K562 (cell line): Measurements from ENCODE around the gene MADD. TPM values are rescaled to one million over a fixed set of nuclear protein-coding genes. Genes with fewer than 3 reads are reported as not detected.

Experiments used
- ATAC-seq: fragments of 200-7000 bp; cut with Tn5 transposase; 3 replicates; pipeline ENCODE4 v1.9.1; 2020; ENCODE audit warnings: moderate library complexity
- BruUV-seq: library from RNA; stranded (reverse); fragments of 400-500 nt; replicated peaks from 2 replicates; lab custom pipeline; 2021; lab: Mats Ljungman, UMichigan
- CTCF ChIA-PET: fragments of 300-600 bp; formaldehyde crosslinking; extraction: SDS; loops from one replicate; lab custom pipeline; 2021; ENCODE audit warnings: low intra/inter-chr PET ratio; lab: Yijun Ruan, JAX
- POLR2A ChIA-PET: fragments of 300-600, 350-650 bp; sonication (Branson Sonifier 250); formaldehyde crosslinking; extraction: SDS; loops from one replicate; lab custom pipeline; 2021; ENCODE audit warnings: antibody characterized with exemption, inconsistent platforms; lab: Yijun Ruan, JAX
- DNase-seq, 4 experiments: peaks; one replicate each; pipeline versions ENCODE4 v3.0.0 to v3.0.0-alpha.2; 2011 to 2018; ENCODE audit warnings: low spot score in 3 of 4, mixed read lengths in 3 of 4; ENCODE audit errors: extremely low read depth in 1 of 4
- FAIRE-seq: peaks from 2 replicates; lab custom pipeline; 2011; peaks lifted over from hg19 to GRCh38; lab: Jason Lieb, UNC
- H2AFZ ChIP-seq: 2 replicates; pipeline ENCODE4 v1.6.0; 2011; ENCODE audit warnings: low read depth, low read length, control low read depth, inconsistent platforms
- H3K27ac ChIP-seq: fragments of 200-600 bp; 3 replicates; pipeline ENCODE4 v1.8.0; 2011; ENCODE audit warnings: low read depth, mild to moderate bottlenecking, control low read depth, inconsistent platforms, low read length, moderate library complexity, mixed read lengths; ENCODE audit errors: extremely low read depth
- H3K27me3 ChIP-seq, 2 experiments: fragments of 300-600 bp in 1 of 2; 2 replicates in 1 of 2; 3 replicates in 1 of 2; pipeline versions ENCODE4 v1.6.0 to v1.8.0; 2011; ENCODE audit warnings: inconsistent platforms in 2 of 2, low read length in 2 of 2, mild to moderate bottlenecking in 1 of 2, mixed read lengths in 1 of 2, moderate library complexity in 1 of 2; ENCODE audit not compliant: control insufficient read depth in 2 of 2, insufficient read depth in 2 of 2
- H3K36me3 ChIP-seq: fragments of 300-600 bp; 3 replicates; pipeline ENCODE4 v1.8.0; 2011; ENCODE audit warnings: mild to moderate bottlenecking, low read length, inconsistent platforms; ENCODE audit not compliant: control insufficient read depth, insufficient read depth
- H3K4me1 ChIP-seq, 2 experiments: fragments of 200-600 bp in 1 of 2; replicated peaks in 1 of 2; 2 replicates in 1 of 2; 3 replicates in 1 of 2; pipeline versions ENCODE4 v1.5.1 to v1.8.0; 2011; ENCODE audit warnings: inconsistent platforms in 2 of 2, low read length in 2 of 2, mild to moderate bottlenecking in 1 of 2, mixed read lengths in 1 of 2, moderate library complexity in 1 of 2; ENCODE audit not compliant: control insufficient read depth in 2 of 2, insufficient read depth in 2 of 2
- H3K4me2 ChIP-seq: 2 replicates; pipeline ENCODE4 v1.6.1; 2011; ENCODE audit warnings: low read length, control low read depth, inconsistent platforms, mixed read lengths; ENCODE audit not compliant: insufficient read depth
- H3K4me3 ChIP-seq: fragments of 200-600 bp; sonication (generic), shearing (Covaris generic); 2 replicates; pipeline ENCODE4 v1.5.1; 2016; ENCODE audit warnings: control low read depth, inconsistent platforms
- H3K79me2 ChIP-seq: fragments of 200-600 bp; 3 replicates; pipeline ENCODE4 v1.8.0; 2011; ENCODE audit warnings: low read length, inconsistent platforms; ENCODE audit not compliant: control insufficient read depth, insufficient read depth
- H3K9ac ChIP-seq, 2 experiments: 2 replicates each; pipeline versions ENCODE4 v1.6.0 to v1.6.1; 2011; ENCODE audit warnings: low read depth in 2 of 2, low read length in 2 of 2, control low read depth in 1 of 2, inconsistent platforms in 1 of 2, mild to moderate bottlenecking in 1 of 2, mixed read lengths in 1 of 2; ENCODE audit not compliant: insufficient read depth in 1 of 2
- H3K9me1 ChIP-seq: one replicate; pipeline ENCODE4 v1.6.0; 2011; ENCODE audit warnings: inconsistent platforms, mild to moderate bottlenecking, low read length, moderate library complexity; ENCODE audit not compliant: control insufficient read depth, insufficient read depth
- H3K9me3 ChIP-seq: replicated peaks from 2 replicates; pipeline ENCODE4 v1.5.1; 2011; ENCODE audit warnings: low read depth, low read length, inconsistent platforms; ENCODE audit not compliant: control insufficient read depth, insufficient read depth
- H4K20me1 ChIP-seq: replicated peaks from 2 replicates; pipeline ENCODE4 v1.6.1; 2011; ENCODE audit warnings: low read length, inconsistent platforms, mixed read lengths; ENCODE audit not compliant: control insufficient read depth, insufficient read depth
- IRF2 ChIP-seq: sonication (generic); formaldehyde crosslinking; IDR thresholded peaks from 2 replicates; pipeline ENCODE4 v1.8.1; 2022; ENCODE audit warnings: mild to moderate bottlenecking, missing genetic modification reagents
- NKRF ChIP-seq: fragments of 450-650 bp; IDR thresholded peaks from 2 replicates; pipeline ENCODE4 v1.6.1; 2016; ENCODE audit warnings: borderline replicate concordance
- NR1H2 ChIP-seq: sonication (generic); formaldehyde crosslinking; IDR thresholded peaks from 2 replicates; pipeline ENCODE4 v1.4.0; 2020; ENCODE audit warnings: mild to moderate bottlenecking, missing genetic modification reagents
- PHTF2 ChIP-seq: fragments of 250-450 bp; sonication (Bioruptor Pico); IDR thresholded peaks from 2 replicates; pipeline ENCODE4 v1.5.0; 2021; ENCODE audit warnings: mild to moderate bottlenecking
- ZC3H11A ChIP-seq: IDR thresholded peaks from 2 replicates; pipeline ENCODE4 v1.6.1; 2012; ENCODE audit warnings: low read depth, low read length, improper control_type of control experiment
- WGBS: fragments of 100-300 bp; shearing (Covaris generic); methylation state at CpG from one replicate; pipeline ENCODE4 v1.1.6; 2016; ENCODE audit warnings: low coverage, mixed read lengths; ENCODE audit not compliant: insufficient coverage; ENCODE audit errors: missing lambda C conversion rate; 5-methylcytosine and 5-hydroxymethylcytosine counted together
- in situ Hi-C: fragments of 300-500 bp; cut with MboI; formaldehyde crosslinking; loops from 4 replicates; pipeline ENCODE4 v1.15.0; 2018; ENCODE audit warnings: inconsistent platforms, mixed read lengths
- intact Hi-C: fragments of 100-400 bp; cut with micrococcal nuclease; formaldehyde crosslinking; loops from 2 replicates; pipeline ENCODE4 v1.14.2; 2022
- polyA plus RNA-seq, 8 experiments: library from polyadenylated mRNA; depleted of rRNA in 4 of 8; stranded (reverse) in 5 of 8; unstranded in 3 of 8; fragments of >200 nt; fragmentation: Nextera tagmentation in 2 of 8; fragmentation: Illumina TruSeq in 1 of 8; extraction: Ambion mirVana in 2 of 8; extraction: Trizol in 1 of 8; gene quantifications; 2 replicates each; pipeline versions ENCODE4 v1.2.1 to v1.2.3, GENCODE V29; 2011 to 2014; ENCODE audit warnings: inconsistent platforms in 1 of 8, missing spikeins in 1 of 8
- total RNA-seq, 7 experiments: library from RNA; depleted of rRNA in 6 of 7; stranded (reverse); fragments of >200 nt in 6 of 7; fragmentation: Illumina TruSeq in 2 of 7; extraction: Trizol in 2 of 7; gene quantifications; 2 replicates each; pipeline versions ENCODE4 v1.2.1 to v1.2.3, GENCODE V29; 2011 to 2021; ENCODE audit warnings: low replicate concordance in 1 of 7

Gene MADD
- total and polyA plus RNA-seq, 9 of the 15 experiments (the other 6 are each of a cell fraction or from before 2014, with no cell fraction given): 0.68 to 57.6 (median 33.6) TPM

DNA sequence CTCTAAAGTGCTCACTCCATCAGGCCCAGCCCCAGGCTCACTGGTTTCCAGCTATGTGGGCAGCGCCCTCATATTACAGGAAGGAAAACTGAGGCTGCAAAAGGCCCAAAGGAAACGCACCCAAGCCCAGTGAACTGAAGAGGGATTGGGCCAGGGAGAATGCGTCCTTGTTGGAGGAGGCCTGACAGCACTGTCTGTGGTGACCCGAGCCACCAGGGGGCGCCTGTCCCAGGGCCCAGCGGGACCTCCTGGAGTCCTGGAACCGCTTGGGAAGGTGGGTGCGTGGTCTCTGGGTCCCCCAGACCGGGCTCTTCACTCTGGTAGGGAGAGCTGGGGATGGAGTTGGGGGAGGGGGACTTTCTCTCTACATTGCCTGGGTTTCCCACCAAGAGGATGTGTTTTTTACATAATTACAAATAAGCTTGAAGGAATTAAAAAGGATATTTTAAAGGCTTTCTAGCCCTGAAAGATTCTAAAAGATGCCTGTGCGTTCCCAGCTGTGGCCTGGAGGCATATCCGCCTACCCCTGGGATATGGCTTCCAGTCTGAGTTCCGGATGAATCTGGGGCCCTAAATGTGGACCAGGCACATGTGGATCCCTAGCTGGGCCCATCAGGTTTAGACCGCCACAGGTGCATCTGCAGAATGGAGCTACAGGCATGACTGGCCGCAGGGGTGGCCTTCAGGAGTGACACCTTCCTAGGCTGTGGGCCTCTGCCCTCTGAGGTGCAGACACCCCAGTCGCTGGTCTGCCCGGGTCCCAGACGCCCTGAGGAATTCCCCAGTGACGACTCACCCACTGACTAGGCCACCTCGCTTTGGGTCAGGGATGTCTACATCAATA is 104.2 kb downstream of the MADD start (continued):
- TF ChIP-seq IRF2 (CRISPR knock-in tag): no peak
- TF ChIP-seq NR1H2 (CRISPR knock-in tag): no peak
- no peak for TF ChIP-seq PHTF2 (CRISPR knock-in tag)

- no peak overlapping the region; a peak in 1 of 4 replicates for H3K9ac ChIP-seq
- H3K9me3 ChIP-seq: no peaks in the 10 kb centered on the region
- POLR2A ChIA-PET: interaction anchor here (0.6 to 1.5 kb wide), 4 partner anchors 11 to 180 kb away, joined by 3 to 6 read pairs (median 4); no protein-coding TSS in a partner anchor
- CTCF ChIA-PET: interaction anchor here (0.7 to 1.9 kb wide), 4 partner anchors 33 to 242 kb away, joined by 3 to 6 read pairs (median 5); partner anchors contain the start of gene SLC39A13
- in situ Hi-C loops: loop anchor here (5.0 kb wide), 1 partner anchor 33 kb away; the partner anchor contains the start of gene SLC39A13
- H3K36me3 ChIP-seq: peaks cover 15% of the 10 kb centered on the region; the same call in 1 of the 3 replicates
- H4K20me1 ChIP-seq: no peaks in the 10 kb centered on the region
- intact Hi-C loops: loop anchor here (1.0 to 10.0 kb wide), 3 partner anchors 34 to 240 kb away; partner anchors contain the start of gene SLC39A13
- peaks cover 26% of the 10 kb centered on the region for H3K79me2 ChIP-seq
- no peak overlapping the region for H2AFZ ChIP-seq
- TF ChIP-seq ZC3H11A: no peak
- TF ChIP-seq NKRF: no peak
- H3K4me3 ChIP-seq: no peak overlapping the region
- no peak overlapping the region for H3K4me2 ChIP-seq
- no TSS peak for BruUV-seq
- peaks cover 40 to 54% of the 10 kb centered on the region in 2 experiments for H3K4me1 ChIP-seq
- no peaks in the 10 kb centered on the region for H3K27me3 ChIP-seq
- no peak for DNase-seq
- ATAC-seq: no peak
- no peaks in the 10 kb centered on the region for H3K9me1 ChIP-seq
- no peak for FAIRE-seq
- 66% methylated on average over 4 of the region's 5 CpGs for WGBS
- no peak overlapping the region for H3K27ac ChIP-seq
Measured at GRCh38 chr11:47374720-47375019, 104.7 kb downstream of the MADD start.
